ENCODE measurements around the gene RNF166. TPM values are rescaled to one million over a fixed set of nuclear protein-coding genes. Genes with fewer than 3 reads are reported as not detected.

RNF166 gene
- total RNA-seq (10 to 100 TPM; 15.0 to 23.8 (median 19.2) TPM), polyA plus RNA-seq (18.4 TPM)
- long read RNA-seq, donor 1, transcript RNF166-201 (6 exons, 1,883 nt), result major isoform, 48 of 58 reads
- long read RNA-seq, donor 1, partial matches to known transcripts, result 5 of 58 reads
- long read RNA-seq, donor 1, other reads (novel, unspliced or antisense), result 5 of 58 reads
- long read RNA-seq, donor 2, transcript RNF166-201 (6 exons, 1,883 nt), result major isoform, 25 of 33 reads
- long read RNA-seq, donor 2, partial matches to known transcripts, result 7 of 33 reads
- long read RNA-seq, donor 2, other reads (novel, unspliced or antisense), result 1 of 33 reads
- long read RNA-seq, donor 3, transcript RNF166-201 (6 exons, 1,883 nt), result major isoform, 14 of 32 reads
- long read RNA-seq, donor 3, partial matches to known transcripts, result 10 of 32 reads
- long read RNA-seq, donor 3, other reads (novel, unspliced or antisense), result 8 of 32 reads
- long read RNA-seq, donor 4, transcript RNF166-201 (6 exons, 1,883 nt), result major isoform, 28 of 39 reads
- long read RNA-seq, donor 4, partial matches to known transcripts, result 3 of 39 reads
- long read RNA-seq, donor 4, other reads (novel, unspliced or antisense), result 8 of 39 reads

DNA sequence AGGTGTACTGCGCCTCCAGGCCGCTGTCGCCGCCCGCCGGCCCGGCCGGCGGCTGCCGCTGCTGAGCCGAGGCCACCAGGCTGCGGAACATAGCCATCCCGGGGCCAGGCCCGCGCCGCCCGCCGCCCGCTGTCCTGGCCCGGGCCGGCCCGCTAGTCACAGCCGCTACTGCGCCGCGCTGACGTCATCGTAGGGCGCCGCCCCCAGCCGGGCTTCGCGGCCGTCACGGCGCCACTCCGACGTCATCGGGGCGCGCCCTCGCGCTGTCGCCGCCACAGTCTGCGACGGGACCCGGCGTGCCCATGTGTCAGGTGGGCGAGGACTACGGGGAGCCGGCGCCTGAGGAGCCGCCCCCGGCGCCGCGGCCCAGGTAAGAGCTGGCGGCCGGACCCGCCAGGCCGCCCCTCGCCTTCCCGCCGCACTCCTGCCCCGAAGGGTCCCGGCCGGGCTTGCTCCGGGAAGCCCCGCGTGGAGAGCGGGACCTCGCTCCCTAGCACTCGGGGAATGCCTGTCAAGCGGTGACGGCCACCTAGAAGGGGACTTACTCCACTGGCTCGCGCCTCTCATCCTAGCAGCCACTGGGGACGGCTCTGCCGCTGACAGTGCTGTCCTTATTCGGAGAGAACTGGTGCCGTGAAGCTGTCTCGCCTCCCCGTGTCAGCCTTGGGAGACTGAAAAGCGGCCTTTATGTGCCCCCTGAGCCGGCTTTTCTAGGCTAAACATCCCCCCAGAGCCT is at the start of gene RNF166, which contains the start of gene CTU2:
RNF166 (minus strand) TSS at position 180 of the 736 bp plus-strand sequence; CDS start at position 97, 83 bp downstream.
CTU2 (plus strand) TSS at position 275 of the 736 bp plus-strand sequence; CDS start at position 303, 28 bp downstream.
- Histone ChIP-seq H3K27me3 (ENCODE audit: control insufficient read depth, insufficient read depth) (no peaks in the 10 kb centered on the region), H3K27ac (ENCODE audit: low read length) (peak within 1 kb of the TSS; percentile 57), H3K4me1 (ENCODE audit: control insufficient read depth, insufficient read depth, low read length) (peaks cover 9% of the 10 kb centered on the region), H3K4me3 (ENCODE audit: low read length) (peak within 1 kb of the TSS; percentile 75), H3K9me3 (ENCODE audit: control insufficient read depth, low read length) (no peaks in the 10 kb centered on the region)
- WGBS, result under 1% methylated on average over 86 of the region's 86 CpGs
- intact Hi-C loops (cut with DNase I), result no loop called here
- ATAC-seq, result peak; percentile 84 to 87
- DNase-seq, result peak; percentile 94 to 98 (median 97)

- DNase-seq, result no peak
- Histone ChIP-seq H3K9me3 (ENCODE audit: control insufficient read depth, low read length) (no peaks in the 10 kb centered on the region), H3K4me1 (ENCODE audit: control insufficient read depth, insufficient read depth, low read length) (no peaks in the 10 kb centered on the region), H3K4me3 (ENCODE audit: low read length) (no peak overlapping the region), H3K27ac (ENCODE audit: low read length) (no peak overlapping the region), H3K27me3 (ENCODE audit: control insufficient read depth, insufficient read depth) (no peaks in the 10 kb centered on the region)
- intact Hi-C loops (cut with DNase I), result no loop called here
- 70% methylated on average over 42 of the region's 42 CpGs for WGBS
- ATAC-seq, result no peak
Measured at GRCh38 chr16:88754912-88755744, 48.9 kb upstream of the RNF166 start.

DNA sequence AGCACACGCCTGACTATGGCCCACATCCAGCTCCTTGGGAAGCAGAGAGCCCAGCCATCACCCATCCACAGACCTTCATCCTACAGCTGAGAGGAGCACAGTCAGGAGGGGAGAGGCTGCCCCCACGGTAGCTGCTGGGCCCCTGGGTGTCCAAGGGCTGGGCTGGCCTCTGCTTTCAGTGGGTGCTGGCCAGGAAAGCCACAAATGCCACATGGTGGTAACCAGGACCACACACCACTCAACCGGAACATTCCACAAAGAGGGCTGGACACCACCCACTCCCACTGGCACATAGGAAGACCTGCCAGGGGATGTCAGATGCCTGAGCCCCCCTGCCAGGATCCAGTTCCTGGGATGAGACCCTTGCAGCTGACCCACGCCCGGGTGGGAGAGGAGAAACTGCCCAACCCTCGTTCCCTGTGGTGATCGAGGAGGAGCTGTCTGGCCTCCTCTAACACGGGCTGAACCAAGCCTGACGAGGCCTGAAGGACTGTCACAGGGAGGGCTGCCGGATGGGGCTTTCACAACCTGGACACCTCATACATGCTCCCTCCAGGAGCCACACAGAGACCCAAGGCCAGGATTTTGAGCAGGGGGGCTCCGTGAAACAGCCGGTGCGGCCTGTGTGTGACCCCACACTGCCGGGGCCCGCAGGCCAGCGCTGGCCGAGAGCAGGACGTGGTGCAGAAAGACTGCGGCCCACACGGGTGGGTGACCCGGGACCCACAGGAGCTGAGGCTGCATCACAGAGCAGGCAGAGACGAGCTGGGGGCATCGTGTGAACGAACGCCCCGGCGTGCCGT is 48.1 kb upstream of the RNF166 start:
- Histone ChIP-seq H3K27me3 (ENCODE audit: control insufficient read depth, insufficient read depth) (no peaks in the 10 kb centered on the region), H3K4me1 (ENCODE audit: control insufficient read depth, insufficient read depth, low read length) (no peaks in the 10 kb centered on the region), H3K4me3 (ENCODE audit: low read length) (no peak overlapping the region), H3K27ac (ENCODE audit: low read length) (no peak overlapping the region), H3K9me3 (ENCODE audit: control insufficient read depth, low read length) (no peaks in the 10 kb centered on the region)
- DNase-seq, result no peak
- intact Hi-C loops (cut with DNase I), result no loop called here
- 91% methylated on average over 28 of the region's 28 CpGs for WGBS
- ATAC-seq, result no peak

GRCh38 chr16:88753602-88754001 is 47.4 kb upstream of the RNF166 start:
- no peak overlapping the region for H3K27ac ChIP-seq (ENCODE audit: low read length)
- ATAC-seq (no peak), DNase-seq (no peak)
- no peaks in the 10 kb centered on the region for H3K27me3 ChIP-seq (ENCODE audit: control insufficient read depth, insufficient read depth)
- H3K4me3 ChIP-seq (ENCODE audit: low read length), result no peak overlapping the region
- intact Hi-C loops (cut with DNase I), result no loop called here
- no peaks in the 10 kb centered on the region for H3K9me3 ChIP-seq (ENCODE audit: control insufficient read depth, low read length)
- H3K4me1 ChIP-seq (ENCODE audit: control insufficient read depth, insufficient read depth, low read length), result no peaks in the 10 kb centered on the region
- 82% methylated on average over 11 of the region's 11 CpGs for WGBS

- no peaks in the 10 kb centered on the region for H3K9me3 ChIP-seq (ENCODE audit: control insufficient read depth, low read length)
- intact Hi-C loops (cut with DNase I), result no loop called here
- 88% methylated on average over 13 of the region's 13 CpGs for WGBS
- H3K27me3 ChIP-seq (ENCODE audit: control insufficient read depth, insufficient read depth), result no peaks in the 10 kb centered on the region
- DNase-seq (no peak), ATAC-seq (no peak)
- H3K4me3 ChIP-seq (ENCODE audit: low read length), result no peak overlapping the region
- no peak overlapping the region for H3K27ac ChIP-seq (ENCODE audit: low read length)
- no peaks in the 10 kb centered on the region for H3K4me1 ChIP-seq (ENCODE audit: control insufficient read depth, insufficient read depth, low read length)
Measured at GRCh38 chr16:88753191-88753590, 47.0 kb upstream of the RNF166 start.

DNA sequence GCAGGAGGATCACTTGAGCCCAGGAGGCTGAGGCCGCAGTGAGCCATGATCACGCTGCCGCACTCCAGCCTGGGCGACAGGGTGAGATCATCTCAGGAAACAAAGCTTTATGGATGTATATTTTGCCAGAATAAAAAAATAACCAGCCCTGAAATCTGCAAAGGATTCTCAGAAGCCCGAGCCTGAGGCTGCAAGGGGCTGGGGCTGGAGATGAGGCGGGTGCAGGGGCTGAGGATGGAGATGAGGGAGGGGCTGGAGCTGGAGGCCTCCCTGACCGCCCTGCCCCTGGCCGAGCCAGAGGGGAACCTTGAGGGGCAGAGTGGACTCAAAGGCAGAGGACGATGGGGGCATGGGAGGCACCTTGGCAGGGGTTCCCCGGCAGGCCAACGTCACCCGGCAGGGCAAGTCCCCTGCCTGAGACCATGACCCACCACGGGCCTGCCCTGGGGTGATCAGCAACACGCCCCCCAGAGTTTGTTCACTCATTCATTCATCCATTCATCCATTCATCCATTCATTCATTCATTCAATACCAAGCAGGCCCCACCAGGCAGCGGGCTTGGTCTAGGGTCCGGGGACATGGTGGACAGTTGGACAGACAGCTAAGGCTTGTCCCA is 46.3 kb upstream of the RNF166 start:
- DNase-seq, result no peak
- Histone ChIP-seq H3K27me3 (ENCODE audit: control insufficient read depth, insufficient read depth) (no peaks in the 10 kb centered on the region), H3K4me1 (ENCODE audit: control insufficient read depth, insufficient read depth, low read length) (no peaks in the 10 kb centered on the region), H3K4me3 (ENCODE audit: low read length) (no peak overlapping the region), H3K9me3 (ENCODE audit: control insufficient read depth, low read length) (no peaks in the 10 kb centered on the region), H3K27ac (ENCODE audit: low read length) (no peak overlapping the region)
- intact Hi-C loops (cut with DNase I), result no loop called here
- ATAC-seq, result no peak
- 91% methylated on average over 16 of the region's 16 CpGs for WGBS

DNA sequence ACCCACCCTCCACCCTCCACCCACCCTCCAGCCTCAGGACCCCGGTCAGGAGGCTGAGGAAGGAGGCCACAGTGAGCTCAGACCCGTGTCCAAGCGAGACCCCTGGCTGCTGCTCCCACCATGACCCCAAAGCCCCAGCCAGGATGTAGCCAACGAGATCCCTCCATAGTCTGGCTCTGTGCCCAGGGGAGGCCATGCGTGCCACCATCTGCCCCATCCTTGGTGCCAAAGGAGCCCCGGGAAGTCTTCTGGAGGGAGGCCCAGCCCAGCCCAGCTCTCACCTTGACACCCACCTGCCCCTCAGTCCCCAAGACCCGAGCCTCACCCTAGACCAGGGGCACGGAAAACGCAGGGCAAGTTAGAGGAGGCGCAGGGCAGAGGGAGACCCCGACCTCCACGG is 44.6 kb upstream of the RNF166 start:
- Histone ChIP-seq H3K4me3 (ENCODE audit: low read length) (no peak overlapping the region), H3K27ac (ENCODE audit: low read length) (no peak overlapping the region), H3K9me3 (ENCODE audit: control insufficient read depth, low read length) (no peaks in the 10 kb centered on the region), H3K27me3 (ENCODE audit: control insufficient read depth, insufficient read depth) (no peaks in the 10 kb centered on the region), H3K4me1 (ENCODE audit: control insufficient read depth, insufficient read depth, low read length) (no peaks in the 10 kb centered on the region)
- WGBS, result 84% methylated on average over 12 of the region's 12 CpGs
- DNase-seq (no peak), ATAC-seq (no peak)
- intact Hi-C loops (cut with DNase I), result no loop called here

DNA sequence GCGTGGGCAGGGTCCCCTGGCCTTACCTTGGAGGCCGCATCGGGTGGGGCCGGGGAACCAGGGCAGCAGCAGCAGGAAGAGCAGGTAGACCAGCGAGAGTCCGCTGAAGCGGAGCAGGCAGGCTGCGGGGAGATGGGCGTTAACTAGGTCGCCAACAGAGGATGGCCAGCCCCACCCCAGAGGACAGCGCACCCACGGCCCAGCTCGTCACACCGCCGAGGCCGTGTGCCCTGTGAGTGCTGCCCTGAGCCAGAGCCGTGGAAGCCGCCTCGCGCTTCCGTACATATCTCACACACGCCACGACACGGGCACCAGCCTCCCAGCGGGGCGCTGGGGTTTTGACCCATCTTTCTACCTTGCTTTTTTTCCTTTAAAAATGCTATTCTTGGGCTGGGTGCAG is 43.1 kb upstream of the RNF166 start:
- H3K9me3 ChIP-seq (ENCODE audit: control insufficient read depth, low read length), result no peaks in the 10 kb centered on the region
- ATAC-seq (no peak), DNase-seq (no peak)
- H3K4me3 ChIP-seq (ENCODE audit: low read length), result no peak overlapping the region
- H3K27me3 ChIP-seq (ENCODE audit: control insufficient read depth, insufficient read depth), result no peaks in the 10 kb centered on the region
- no peak overlapping the region for H3K27ac ChIP-seq (ENCODE audit: low read length)
- intact Hi-C loops (cut with DNase I), result loop anchor here in 2 of 4 donors (5.0 to 10.0 kb wide), 3 partner anchors 33 to 465 kb away; partner anchors contain the start of gene ZNF778 (in 1 of the 2)
- no peaks in the 10 kb centered on the region for H3K4me1 ChIP-seq (ENCODE audit: control insufficient read depth, insufficient read depth, low read length)
- WGBS, result 96% methylated on average over 26 of the region's 26 CpGs

- Histone ChIP-seq H3K27ac (ENCODE audit: low read length) (no peak overlapping the region), H3K9me3 (ENCODE audit: control insufficient read depth, low read length) (no peaks in the 10 kb centered on the region), H3K4me1 (ENCODE audit: control insufficient read depth, insufficient read depth, low read length) (no peaks in the 10 kb centered on the region), H3K4me3 (ENCODE audit: low read length) (no peak overlapping the region), H3K27me3 (ENCODE audit: control insufficient read depth, insufficient read depth) (no peaks in the 10 kb centered on the region)
- ATAC-seq (no peak), DNase-seq (no peak)
- intact Hi-C loops (cut with DNase I), result loop anchor here in 2 of 4 donors (5.0 to 10.0 kb wide), 3 partner anchors 34 to 466 kb away; partner anchors contain the start of gene ZNF778 (in 1 of the 2)
- WGBS, result 82% methylated on average over 12 of the region's 12 CpGs
Measured at GRCh38 chr16:88748364-88748763, 42.2 kb upstream of the RNF166 start.
